ENCODE measurements around the gene EPHB1. TPM values are rescaled to one million over a fixed set of nuclear protein-coding genes. Genes with fewer than 3 reads are reported as not detected.
A peak's percentile ranks its signal among the peaks of the same experiment; 100 is the strongest.

EPHB1 gene
- total RNA-seq, 1 experiment from 2014 or later = not detected

DNA sequence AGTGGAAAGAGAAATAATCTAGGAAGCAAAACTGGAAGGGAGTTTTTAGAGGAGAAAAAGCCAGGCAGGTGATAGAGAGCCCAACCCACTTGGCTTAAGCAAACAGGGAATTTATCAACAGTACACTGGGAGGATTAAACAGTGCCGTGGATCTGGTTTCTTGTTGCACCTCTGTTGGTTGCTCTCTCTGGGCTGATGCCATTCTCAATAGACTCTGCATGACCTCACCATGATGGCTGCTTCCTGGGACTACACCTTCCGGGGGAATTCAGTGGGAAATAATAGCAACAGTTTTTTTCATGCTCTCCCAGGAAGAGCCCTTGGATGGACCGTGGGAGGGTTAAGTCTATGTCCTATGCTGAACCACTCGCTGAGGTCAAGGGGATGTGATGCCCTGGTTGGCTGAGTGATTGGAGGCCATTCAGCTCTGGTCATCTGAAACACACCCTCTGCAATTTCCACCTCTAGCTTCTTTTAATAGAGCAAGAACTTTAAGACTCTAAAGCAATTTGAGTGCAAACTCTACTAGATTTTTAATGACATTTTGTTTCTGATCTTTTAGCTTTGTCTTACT lies 74.2 kb downstream of the EPHB1 start:
- DNase-seq (ENCODE audit: low spot score) = no peak
- in situ Hi-C loops (cut with HindIII; ENCODE audit: low sequenced_read_pairs) = no loop called here

DNA sequence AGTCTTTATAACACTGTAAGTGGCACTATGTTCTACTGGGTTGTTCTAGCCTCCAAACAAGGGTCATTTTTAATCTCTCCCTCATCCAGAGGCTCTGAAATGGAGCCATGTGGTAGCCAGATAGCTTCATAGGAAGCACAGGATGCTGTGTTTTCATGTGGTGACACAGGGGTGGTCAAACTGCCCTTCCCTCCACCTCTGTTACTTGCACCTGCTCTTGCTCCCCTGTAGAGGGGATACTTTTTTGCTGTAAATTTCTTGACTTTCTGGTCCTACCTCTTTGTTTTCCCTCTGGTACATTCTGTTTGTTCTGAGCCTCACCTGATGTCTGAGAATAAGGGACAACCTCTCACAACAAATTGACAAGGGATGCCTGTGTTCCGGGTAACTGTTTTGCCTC lies 76.8 kb downstream of the EPHB1 start:
- in situ Hi-C loops (cut with HindIII; ENCODE audit: low sequenced_read_pairs) = no loop called here
- no peak for DNase-seq (ENCODE audit: low spot score)

DNA sequence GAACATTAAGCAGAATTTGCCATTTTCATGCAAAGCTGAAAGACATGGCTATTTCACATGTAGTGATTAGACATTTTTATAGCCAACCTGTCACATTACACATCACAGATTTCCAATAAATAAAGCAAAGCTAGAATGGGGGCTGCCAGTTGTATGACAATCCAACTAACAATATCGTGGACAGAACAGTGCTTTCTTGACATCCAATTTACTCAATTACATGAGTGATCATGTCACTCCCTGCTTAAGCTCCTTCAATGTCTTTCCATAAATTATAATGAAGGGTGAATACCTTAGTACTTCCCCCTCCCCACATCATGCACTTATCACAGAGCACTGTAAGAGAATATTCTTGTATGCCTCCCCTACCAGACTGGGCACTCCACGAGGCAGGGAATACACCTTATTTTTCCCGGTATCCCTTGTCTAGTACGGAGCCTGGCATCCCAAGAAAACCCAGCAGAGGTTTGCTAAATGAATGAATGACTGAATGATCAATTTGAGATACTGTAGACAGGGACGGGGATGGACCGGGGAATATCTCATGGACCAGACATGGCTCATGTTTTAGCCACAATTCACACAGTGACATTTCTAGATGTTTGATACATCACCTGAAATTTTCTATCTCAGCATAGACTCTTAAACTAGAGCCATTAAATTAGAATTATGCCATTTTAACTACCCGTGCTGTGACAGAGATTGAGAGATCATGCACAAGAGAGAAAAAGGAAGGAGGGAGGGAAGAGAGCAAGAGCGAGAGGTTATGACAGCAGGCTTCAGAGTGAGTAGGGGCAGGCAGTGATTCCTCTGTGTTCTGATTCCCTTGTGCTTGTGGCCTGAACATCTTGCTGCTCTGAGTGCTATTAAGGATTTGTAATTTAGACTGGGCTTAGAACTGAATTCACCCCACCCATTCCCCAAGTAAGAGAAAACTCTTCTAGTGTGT lies 77.7 kb downstream of the EPHB1 start:
- no peak for DNase-seq (ENCODE audit: low spot score)
- in situ Hi-C loops (cut with HindIII; ENCODE audit: low sequenced_read_pairs) = no loop called here

DNA sequence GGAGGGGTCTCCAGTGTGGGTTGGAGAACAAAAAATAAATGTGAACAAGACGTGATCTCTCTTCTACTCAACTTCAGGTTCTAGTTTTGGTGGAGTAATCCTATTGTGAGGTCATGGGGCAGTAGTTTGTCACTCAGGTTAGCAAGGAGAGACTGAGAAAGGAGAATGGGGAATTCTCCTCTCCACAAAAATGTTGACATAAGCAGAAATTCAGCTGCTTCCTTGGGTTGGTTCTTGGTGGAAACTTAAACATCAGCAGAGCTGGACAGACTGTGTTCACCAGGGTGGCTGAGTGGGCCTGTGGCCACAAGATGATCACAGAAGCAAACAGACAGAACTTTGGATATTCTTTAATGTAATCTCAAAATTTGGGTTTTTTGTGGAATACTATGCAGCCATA lies 78.7 kb downstream of the EPHB1 start:
- no peak for DNase-seq (ENCODE audit: low spot score)
- in situ Hi-C loops (cut with HindIII; ENCODE audit: low sequenced_read_pairs) = no loop called here

DNA sequence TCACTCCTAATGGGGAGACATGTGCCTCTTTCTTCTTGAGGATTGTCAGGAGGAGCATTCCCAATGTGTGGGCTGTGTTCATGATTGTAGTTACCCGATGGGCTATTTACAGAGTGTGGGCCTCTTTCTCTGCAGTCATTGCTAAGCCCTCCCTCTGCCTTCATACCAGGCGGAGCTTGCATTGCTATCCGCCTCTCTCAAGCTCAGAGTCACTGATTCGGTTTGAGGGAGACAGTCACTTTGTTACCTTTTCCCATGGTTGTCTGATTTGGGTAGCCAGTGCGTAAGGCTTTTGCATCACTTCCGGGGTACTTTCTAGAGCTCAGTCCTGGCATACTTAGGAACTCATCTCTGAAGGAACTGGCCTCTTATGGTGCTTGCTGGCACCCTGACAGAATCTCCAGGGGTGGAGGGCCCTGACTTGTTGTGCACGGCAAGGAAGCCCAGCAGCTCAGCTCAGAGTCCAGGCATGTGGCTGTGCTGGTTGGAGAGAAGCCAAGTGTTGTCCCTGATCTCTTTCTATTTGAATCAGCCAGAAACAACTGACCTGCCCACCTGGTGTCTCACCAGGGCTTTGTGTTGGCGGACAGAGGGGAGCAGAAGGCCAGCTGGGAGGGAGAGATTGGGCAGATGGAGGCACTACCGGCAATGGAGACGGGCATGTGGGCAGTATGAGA lies 79.8 kb downstream of the EPHB1 start:
- peak; percentile 97 for DNase-seq (ENCODE audit: low spot score)
- in situ Hi-C loops (cut with HindIII; ENCODE audit: low sequenced_read_pairs) = no loop called here

DNA sequence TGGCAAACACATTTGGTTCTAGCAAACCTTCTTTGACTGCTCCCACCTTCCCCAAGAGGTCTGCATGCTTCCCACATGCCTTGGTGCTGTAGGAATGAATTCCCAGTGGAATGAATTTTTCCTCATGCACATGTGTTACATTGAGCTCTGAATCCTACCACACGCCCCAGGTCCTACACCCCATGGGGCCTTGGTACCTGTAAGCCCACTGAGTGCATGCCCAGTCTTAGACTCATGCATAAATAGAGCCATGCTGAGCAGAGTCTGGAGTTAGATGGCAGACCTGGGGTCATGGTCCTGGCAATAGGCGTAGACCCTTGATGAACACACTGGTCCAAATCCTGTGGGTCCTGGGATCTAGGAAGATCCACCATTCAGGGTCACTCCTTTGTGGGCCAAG lies 81.8 kb downstream of the EPHB1 start:
- in situ Hi-C loops (cut with HindIII; ENCODE audit: low sequenced_read_pairs) = no loop called here
- no peak for DNase-seq (ENCODE audit: low spot score)

DNA sequence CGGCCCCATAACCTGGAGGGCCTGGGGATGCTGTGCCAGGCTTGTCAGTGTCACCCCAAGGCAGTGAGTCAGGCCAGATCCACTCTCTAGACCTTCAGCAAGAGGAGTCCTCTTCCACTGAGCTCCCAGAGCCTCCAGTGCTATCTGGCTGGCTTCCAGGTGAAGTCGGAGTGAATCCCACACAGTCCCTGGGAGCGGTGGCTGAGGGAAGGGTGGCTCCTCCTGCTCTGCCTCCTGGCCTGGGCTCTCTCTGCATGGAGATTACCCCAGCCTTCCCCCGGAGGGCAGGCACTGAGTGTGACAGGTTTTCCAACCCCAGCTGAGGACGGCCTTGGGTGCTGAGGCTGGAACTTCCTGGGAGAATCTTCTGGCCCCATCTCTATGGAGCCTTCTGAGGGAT lies 82.7 kb downstream of the EPHB1 start:
- in situ Hi-C loops (cut with HindIII; ENCODE audit: low sequenced_read_pairs) = no loop called here
- peak; percentile 56 for DNase-seq (ENCODE audit: low spot score)

DNA sequence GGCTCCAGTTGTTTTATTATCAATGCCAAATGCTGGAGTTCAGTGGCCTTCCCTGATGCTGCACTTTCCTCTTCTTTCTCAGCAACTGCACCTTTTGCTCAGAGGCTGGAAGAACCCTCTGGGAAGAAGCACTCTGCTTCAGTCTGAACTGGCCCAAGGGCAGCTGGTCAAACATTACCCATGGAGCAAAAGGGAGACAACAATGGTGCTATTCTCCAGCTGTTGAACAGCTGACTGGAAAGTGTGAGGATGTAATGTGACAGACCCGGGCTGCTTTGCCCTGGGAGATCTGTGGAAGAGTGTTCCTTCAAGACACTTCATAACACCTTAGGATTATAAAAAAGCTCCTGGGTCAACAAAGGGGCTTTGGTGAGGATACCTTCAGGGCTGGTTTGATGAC lies 84.9 kb downstream of the EPHB1 start:
- DNase-seq (ENCODE audit: low spot score) = no peak
- in situ Hi-C loops (cut with HindIII; ENCODE audit: low sequenced_read_pairs) = no loop called here

DNA sequence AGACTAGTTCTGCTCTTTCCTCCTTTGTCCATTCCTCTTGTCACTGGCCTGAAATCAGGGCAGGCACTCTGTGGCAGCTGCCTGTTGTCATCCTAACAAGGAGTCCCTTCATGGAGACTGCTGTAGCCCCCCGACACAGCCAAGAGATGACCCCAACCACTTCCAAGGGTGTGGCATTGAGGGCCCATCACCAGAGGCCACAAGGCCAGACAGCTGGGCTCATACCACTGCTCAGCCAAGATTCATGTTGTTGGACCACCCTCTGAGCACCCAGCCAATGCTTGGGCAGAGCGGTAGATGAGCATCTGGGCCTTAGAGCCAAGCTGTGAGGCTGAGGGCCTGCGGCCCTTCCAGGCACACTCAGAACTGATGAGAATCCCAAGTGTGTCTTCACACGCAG lies 85.4 kb downstream of the EPHB1 start:
- in situ Hi-C loops (cut with HindIII; ENCODE audit: low sequenced_read_pairs) = no loop called here
- DNase-seq (ENCODE audit: low spot score) = no peak

DNA sequence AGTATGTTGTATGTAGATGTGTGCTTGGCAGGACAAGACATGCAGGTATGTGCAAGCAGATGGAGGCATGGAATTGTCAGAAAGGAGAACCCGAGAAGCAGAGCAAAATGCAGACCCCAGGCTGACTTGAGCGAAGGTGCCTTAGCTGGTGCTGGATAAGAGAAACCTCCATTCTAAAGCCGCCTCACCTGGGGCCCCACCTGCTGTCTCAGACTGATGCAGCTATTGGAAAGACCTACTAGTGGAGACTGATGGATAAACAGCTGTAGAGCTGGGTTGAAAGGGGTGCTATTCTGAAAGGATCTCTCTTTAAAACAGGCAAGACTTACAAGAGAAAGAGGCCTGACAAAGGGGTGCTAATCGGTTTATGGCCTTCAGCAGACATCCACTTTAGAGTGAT lies 86.2 kb downstream of the EPHB1 start:
- no peak for DNase-seq (ENCODE audit: low spot score)
- in situ Hi-C loops (cut with HindIII; ENCODE audit: low sequenced_read_pairs) = no loop called here

DNA sequence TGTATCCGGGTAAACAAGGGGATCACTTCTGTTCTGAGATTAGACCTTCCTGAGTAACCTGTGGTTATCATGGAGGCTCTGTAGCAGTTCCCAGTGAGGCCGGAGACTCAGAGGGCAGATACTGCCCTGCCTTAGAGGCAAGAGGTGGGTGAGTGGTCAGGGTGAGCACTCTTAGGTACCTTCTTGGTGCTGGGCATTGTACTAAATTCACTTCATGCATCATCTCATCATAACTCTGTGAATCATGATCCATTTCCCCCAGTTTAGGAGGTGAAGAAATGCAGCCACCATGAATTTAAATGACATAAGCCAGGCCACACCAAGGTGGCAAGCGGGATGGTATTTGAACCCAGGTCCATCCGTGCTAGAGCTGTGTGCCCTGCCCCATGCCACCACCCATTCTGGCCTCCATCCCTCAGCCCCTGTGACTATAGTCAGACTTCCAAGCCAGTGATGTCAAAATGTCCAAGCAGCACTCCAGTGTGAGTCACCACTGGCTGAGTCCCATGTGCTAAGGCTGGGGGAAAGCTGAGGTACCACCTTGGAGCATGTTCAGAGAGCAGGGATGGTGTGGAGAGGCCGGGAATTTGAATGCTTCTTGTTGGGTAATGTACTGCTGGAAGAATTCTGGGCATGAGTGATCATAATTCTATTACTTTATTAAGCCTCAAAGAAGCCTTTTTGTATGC lies 88.8 kb downstream of the EPHB1 start:
- no peak for DNase-seq (ENCODE audit: low spot score)
- in situ Hi-C loops (cut with HindIII; ENCODE audit: low sequenced_read_pairs) = no loop called here

DNA sequence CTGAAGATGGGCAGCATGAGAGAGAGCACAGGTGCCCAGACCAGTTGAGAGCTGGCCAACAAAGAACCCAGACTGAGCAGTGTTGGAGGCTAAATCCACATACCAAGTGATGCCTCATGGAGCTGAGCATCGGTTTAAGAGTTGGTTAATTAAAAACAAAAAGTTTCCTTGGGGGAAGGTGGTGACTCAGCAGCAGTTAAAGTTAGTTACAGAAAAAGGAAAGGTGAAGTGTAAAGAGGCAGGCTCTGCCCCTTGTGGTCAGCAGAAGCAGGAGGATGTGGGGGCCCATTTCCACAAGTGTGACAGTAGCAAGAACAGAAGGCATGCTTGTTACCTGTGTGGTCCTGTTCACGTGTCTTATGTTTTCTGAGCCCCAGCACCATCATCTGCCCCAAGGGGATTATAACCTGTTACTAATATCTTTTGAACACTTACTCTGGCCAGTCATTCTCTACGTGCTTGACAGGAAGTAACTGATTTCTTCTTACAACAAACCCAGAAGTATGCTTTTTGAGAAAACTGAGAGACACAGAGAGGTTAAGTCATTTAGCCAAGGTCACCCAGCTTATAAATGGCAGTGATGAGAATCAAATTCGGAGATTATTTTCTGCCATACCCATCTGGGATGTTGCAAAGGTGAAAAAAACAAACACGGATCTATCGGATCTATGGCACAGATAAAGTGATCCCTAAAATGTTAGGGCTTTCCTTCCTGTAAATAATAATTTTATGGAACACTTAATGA lies 91.0 kb downstream of the EPHB1 start:
- in situ Hi-C loops (cut with HindIII; ENCODE audit: low sequenced_read_pairs) = no loop called here
- no peak for DNase-seq (ENCODE audit: low spot score)

DNA sequence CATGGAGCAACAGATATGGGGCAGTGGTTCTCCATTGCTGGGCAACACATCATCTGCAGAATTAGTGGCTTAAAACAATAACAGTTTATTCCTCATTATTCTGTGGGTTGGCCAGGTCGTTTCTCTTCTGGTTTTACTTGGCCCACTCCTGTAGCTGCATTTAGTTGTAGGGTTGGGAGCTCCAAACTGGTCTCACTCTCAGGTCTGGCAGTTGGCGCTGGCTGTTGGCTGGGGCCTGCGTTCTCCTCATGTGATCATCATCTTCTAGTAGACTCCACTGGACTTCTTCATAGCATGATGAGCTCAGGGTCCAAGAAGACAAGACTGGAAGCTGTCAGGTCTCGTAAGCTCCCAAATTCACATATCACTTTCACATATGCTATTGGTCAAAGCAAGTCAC lies 91.9 kb downstream of the EPHB1 start:
- no peak for DNase-seq (ENCODE audit: low spot score)
- in situ Hi-C loops (cut with HindIII; ENCODE audit: low sequenced_read_pairs) = no loop called here

DNA sequence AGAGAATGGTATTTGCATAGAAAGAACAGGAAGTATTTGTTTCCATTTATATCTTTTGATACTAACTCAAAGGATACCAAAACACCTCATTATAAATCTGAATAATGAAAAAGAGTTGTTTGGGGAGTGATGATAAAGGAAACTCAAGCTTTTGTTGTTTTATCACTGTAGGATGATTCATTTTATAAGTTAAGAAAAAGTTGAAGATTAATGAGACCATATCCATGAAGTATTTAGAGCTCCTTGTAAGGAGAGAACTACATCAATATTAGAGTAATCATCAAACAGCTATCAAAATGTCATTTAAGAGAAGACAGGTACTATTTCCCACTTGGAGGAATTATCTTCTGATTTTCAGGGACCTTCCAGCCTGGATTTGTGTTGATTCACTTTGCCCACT lies 92.5 kb downstream of the EPHB1 start:
- in situ Hi-C loops (cut with HindIII; ENCODE audit: low sequenced_read_pairs) = no loop called here
- DNase-seq (ENCODE audit: low spot score) = no peak

DNA sequence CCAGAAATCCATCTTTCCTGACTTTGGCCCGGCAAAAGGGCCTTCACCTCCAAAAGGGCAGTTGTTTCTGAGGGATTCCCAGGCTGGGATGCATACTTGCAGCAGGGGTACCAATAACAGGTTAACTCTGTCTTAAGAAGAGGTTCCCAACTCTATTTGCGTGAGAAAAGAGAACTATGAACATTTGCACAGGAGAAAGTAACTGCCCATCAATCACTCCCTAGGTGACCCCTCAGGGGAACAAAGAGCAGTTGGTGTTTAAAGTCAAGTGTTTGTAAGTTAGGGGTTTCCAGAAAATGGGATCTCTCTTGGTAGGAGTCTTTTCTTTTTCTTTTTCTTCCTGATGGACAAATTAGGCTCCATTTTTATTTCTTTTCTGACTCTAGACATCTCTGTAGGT lies 97.3 kb downstream of the EPHB1 start:
- no peak for DNase-seq (ENCODE audit: low spot score)
- in situ Hi-C loops (cut with HindIII; ENCODE audit: low sequenced_read_pairs) = no loop called here

DNA sequence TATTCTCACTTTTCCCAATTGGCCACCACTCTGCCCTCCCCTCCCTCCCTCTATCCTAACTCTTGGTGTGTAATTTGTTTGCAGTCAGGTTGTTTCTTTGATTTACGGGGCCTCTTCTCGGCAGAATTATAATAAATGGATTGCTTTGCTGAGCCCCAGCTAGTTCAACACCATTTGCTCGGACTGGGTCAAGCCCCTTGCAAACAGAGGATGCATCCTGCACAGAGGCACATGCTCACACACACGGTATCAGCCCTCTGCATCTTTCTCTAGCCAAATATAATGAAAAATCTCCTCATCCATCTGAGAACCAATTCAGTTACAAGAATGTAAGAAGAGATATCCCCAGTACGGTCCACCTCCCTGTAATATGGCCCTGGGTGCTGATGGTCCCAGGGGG lies 97.7 kb downstream of the EPHB1 start:
- no peak for DNase-seq (ENCODE audit: low spot score)
- in situ Hi-C loops (cut with HindIII; ENCODE audit: low sequenced_read_pairs) = no loop called here

DNA sequence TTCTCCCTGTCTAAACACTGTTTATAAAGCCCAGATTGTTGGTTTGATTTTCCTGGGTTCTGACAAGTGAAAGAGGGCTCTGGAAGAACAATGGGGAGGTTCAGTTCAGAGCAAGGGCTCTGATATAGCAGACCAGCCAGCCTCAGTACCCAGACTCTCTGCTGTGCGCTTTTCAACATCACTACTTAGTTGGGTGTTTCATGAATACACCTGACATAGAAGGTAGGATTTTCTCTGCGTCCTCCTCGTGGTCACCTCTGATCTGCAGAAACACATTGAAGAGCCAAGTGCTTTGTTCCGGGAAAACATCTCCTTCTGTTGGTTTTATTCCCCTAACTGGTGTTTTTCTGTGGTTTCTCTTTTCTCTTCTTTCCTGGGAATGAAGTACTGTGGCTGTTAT lies 99.5 kb downstream of the EPHB1 start:
- in situ Hi-C loops (cut with HindIII; ENCODE audit: low sequenced_read_pairs) = no loop called here
- no peak for DNase-seq (ENCODE audit: low spot score)

DNA sequence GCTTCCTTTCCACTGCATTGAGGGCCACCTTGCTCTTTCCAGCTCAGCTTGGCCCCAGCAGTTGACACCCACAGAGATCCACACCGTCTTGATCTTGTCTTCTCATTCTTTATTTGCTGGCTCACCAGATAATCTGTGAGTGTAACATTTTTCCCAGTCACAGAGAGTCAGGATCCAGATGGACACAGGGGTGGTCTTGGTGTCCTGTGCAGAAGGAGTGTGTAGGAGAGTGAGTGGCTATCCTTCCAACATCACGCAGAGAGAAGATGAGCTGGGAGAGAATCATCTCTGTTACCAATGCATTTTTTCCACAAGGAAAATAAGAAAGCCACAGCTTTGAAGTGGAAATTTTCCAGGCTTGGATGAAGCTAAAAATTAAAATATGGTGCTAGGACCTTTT lies 100.1 kb downstream of the EPHB1 start:
- peak; percentile 67 for DNase-seq (ENCODE audit: low spot score)
- in situ Hi-C loops (cut with HindIII; ENCODE audit: low sequenced_read_pairs) = no loop called here

DNA sequence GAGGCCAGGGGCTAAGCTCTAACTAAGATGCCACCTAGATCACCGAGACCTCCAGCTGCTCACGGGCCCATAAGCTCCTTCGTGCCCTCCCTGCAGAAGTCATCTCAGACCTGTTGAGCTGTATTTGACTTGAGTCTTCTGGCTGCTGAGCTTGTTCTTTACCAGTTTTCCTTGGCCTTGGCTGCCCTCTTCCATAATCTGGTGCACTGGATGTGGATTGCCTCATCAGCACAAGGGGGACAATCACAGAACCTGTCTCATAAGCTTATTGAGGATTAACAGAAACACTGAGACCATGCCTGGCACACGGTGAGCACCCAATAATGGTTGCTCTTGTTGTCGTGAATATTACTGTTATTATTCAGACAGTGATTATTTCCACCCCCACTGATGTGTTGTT lies 101.1 kb downstream of the EPHB1 start:
- in situ Hi-C loops (cut with HindIII; ENCODE audit: low sequenced_read_pairs) = no loop called here
- DNase-seq (ENCODE audit: low spot score) = no peak

Measured in G401 (cell line).